Stimulated activated CD4-positive, alpha-beta T cell treated with anti-CD3 and anti-CD28 coated beads, Interleukin-1b, Interleukin-23, amount 100 ng/mL, for 1 hour (primary cell): ENCODE measurements around the gene ARHGAP5.
"Not testable (repeated sequence)": the region's sequence is repeated elsewhere in the genome, so short reads cannot be mapped to it uniquely, and the experiment has no call there.

ENCODE experiments used
- DNase-seq, 2 donors: peaks; one replicate each; pipeline ENCODE4 v3.0.0-alpha.2; 2020; ENCODE audit warnings: low read depth in 2 of 2

Gene ARHGAP5

DNA sequence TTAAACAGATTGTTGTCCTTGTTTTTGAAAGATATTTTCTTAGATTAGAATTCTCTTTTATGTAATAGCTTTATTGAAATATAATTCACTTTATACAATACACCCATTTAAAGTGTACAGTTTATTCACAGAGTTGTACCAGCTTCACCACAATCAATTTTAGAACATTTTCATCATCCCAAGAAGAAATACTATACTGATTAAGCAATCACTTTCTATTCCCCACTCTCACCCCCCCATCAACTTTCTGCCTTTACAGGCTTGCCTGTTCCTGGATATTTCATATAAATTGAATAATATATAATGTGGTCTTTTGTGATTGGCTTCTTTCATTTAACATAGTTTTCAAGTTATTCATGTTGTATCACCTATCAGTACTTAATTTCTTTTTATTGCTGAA, 44.4 kb downstream of the ARHGAP5 start:
- DNase-seq: no peak

DNA sequence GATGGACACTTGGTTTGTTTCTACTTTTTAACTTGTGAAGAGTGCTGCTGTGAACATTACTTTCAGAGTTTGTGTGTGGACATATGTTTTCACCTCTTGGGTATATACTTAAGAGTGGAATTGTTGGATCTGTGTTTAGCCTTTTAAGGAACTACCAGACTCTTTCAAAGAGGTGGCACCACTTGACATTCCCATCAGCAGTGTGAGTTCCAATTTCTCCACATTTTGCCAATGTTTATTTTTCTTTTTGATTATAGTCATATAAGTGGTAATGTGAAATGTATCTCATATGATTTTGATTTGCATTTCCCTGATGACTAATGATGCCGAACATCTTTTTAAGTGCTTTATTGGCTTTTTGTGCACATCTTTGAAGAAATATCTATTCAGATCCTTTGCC, 44.8 kb downstream of the ARHGAP5 start:
- no peak for DNase-seq

DNA sequence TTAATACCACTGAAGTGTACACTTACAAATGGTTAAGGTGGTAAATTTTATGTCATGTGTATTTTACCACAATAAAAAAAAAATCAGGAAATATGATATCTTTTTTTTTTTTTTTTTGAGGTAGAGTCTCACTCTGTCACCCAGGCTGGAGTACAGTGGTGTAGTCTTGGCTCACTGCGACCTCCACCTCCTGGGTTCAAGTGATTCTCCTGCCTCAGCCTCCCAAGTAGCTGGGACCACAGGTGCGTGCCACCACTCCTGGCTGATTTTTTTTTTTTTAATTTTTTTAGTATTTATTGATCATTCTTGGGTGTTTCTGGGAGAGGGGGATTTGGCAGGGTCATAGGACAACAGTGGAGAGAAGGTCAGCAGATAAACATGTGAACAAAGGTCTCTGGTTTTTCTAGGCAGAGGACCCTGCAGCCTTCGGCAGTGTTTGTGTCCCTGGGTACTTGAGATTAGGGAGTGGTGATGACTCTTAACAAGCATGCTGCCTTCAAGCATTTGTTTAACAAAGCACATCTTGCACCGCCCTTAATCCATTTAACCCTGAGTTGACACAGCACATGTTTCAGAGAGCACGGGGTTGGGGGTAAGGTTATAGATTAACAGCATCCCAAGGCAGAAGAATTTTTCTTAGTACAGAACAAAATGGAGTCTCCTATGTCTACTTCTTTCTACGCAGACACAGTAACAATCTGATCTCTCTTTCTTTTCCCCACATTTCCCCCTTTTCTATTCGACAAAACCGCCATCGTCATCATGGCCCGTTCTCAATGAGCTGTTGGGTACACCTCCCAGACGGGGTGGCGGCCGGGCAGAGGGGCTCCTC, 50.0 kb downstream of the ARHGAP5 start:
- DNase-seq: not testable (repeated sequence)

DNA sequence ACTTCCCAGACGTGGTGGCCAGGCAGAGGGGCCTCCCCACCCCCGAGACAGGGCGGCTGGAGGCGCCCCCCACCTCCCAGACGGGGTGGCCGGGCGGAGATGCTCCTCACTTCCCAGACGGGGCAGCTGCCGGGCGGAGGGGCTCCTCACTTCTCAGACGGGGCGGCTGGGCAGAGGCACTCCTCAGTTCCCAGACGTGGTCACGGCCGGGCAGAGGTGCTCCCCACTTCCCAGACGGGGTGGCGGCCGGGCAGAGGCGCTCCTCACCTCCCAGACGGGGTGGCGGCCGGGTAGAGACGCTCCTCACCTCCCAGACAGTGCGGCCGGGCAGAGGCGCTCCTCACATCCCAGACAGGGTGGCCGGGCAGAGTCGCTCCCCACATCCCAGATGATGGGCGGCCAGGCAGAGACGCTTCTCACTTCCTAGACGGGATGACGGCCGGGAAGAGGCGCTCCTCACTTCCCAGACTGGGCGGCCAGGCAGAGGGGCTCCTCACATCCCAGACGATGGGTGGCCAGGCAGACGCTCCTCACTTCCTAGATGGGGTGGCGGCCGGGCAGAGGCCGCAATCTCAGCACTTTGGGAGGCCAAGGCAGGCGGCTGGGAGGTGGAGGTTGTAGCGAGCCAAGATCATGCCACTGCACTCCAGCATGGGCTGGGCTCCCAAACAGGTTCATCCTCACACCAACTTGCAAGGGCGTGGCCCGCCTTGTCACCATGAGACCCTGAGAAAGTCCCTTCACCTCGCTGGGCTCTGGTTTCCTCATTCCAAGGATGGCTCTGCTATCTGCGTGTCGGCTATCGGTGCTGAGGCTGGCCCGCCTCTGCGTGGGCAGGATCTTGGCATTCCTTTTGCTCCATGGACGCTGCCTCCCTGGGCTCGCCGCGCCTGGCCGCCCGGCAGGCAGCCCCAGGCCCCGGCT, 50.9 kb downstream of the ARHGAP5 start:
- DNase-seq: not testable (repeated sequence)

DNA sequence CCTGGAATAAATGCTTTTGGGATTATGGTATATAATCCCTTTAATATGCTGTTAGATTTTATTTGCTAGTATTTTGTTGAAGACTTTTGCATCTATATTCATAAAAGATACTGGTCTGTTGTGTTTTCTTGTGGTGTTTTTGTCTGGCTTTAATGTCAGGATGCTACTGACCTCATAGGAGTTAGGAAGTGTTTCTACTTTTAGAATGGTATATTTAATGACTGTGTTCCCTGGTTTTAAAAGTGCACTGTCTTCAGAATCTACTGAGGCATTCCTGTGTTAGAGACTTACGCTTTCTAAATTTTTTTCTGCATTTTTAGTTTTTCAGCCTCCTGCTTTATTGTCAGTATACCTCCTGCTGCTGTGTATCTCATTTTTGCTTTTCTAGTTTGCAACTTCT, 51.6 kb downstream of the ARHGAP5 start:
- no peak for DNase-seq

DNA sequence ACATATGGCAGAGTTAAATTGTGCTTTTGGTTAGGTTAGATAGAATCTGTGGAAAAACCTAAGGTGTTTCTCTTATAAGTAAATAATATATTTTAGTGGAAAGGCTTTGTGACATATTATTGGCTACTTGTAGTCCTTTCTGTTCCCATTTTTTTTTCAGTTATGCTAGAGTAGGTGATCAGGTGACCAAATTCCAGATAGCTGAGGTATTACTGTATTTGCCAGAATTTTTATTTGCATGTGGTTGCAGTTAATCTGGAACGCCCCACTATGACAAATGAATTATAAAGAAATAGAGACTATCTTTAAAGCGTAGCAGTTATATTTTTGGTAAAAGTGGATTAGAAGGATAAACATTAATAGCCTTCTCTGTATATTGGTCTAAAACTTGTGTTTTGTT, 52.0 kb downstream of the ARHGAP5 start:
- no peak for DNase-seq

DNA sequence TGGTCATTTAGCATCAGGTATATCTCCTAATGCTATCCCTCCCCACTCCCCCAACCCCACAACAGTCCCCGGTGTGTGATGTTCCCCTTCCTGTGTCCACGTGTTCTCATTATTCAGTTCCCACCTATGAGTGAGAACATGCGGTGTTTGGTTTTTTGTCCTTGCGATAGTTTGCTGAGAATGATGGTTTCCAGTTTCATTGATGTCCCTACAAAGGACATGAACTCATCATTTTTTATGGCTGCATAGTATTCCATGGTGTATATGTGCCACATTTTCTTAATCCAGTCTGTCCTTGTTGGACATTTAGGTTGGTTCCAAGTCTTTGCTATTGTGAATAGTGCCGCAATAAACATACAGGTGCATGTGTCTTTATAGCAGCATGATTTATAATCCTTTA, 54.6 kb downstream of the ARHGAP5 start:
- not testable (repeated sequence) for DNase-seq

DNA sequence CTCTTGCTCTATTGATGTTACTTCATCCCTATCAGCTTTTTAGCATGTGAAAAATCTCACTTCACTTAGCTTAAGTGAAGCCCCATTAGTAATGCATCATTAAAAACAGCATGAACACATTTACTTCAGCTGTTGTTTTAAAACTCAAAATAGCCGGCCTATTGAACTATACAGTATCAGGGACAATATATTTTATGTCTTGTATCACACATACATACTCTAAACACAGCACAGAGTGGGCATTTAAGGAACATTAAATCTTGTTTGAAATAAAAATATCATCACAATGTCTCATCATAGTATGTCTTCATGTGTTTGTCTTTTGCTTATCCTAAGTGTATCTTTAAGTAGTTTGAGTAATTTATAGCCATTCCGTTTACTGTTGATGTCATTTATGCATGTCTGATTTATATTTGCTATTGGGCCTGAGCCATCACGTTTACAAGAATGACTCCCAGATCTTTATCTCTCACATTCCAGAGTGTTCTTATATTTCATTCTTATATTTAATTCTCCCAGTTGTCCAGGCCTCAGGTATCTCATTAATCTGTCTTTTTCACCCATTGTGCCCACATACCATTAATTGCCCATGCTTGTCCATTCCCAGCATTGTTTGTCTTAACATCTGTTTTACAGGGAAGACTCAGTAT, 57.5 kb downstream of the ARHGAP5 start:
- DNase-seq: no peak

DNA sequence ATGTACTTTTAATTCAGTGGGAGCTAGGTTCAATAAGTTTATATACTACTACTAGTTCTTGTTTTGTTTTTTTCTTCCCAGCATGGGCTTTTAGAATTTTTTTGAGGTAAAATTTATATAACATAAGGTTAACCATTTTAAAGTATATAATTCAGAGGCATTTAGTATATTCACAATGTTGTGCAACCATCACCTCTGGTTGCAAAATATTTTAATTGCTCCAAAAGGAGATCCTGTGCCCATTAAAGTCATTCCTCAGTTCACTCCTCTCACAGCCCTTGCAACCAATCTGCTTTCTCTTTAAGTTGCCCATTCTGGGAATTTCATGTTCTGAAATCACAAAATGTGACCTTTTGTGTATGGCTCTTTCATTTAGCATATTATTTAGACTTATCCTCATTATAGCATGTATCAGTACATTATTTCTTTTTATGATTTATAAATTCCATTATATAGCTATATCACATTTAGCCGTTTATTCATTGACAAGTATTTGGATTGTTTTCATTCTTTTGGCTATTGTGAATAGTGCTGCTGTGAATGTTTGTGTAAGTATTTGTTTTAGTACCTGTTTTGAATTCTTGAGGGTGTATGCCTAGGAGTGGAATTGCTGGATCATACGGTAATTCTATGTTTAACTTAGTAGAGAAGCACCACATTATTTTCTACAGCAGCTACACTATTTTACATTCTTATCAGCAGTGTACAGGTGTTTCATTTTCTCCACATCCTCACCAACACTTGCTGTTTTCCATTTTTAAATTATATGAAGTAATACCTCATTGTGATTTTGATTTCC, 59.1 kb downstream of the ARHGAP5 start:
- DNase-seq: no peak

DNA sequence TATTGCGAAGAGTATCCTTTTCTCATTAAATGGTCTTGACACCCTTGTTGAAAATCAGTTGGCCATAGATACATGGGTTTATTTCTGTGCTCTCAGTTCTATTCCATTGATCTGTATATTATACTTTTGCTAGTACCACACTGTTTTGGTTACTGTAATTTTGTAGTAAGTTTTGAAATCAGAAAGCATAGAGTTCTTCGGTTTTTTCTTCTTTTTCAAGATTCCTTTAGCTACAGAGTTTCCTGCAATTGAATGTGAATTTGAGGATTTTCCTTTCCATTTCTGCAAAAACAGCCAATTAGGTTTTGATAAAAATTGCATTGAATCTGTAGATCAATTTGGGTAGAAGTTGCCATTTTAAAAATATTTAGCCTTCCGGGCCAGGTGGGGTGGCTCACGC, 60.2 kb downstream of the ARHGAP5 start:
- DNase-seq: no peak

DNA sequence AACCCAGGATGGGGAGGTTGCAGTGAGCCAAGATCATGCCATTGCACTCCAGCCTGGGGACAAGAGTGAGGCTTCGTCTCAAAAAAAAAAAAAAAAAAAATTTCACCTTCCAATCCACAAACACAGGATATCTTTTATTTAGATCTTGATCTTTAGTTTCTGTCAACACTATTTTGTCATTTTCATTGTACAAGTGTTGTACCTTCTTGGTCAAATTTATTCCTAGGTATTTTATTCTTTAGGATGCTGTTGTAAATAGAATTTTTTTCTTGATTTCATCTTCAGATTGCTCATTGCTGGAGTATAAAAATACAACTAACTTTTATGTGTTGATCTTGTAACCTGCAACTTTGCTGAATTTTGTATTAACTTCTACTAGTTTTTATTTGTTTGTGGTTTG, 60.8 kb downstream of the ARHGAP5 start:
- no peak for DNase-seq

DNA sequence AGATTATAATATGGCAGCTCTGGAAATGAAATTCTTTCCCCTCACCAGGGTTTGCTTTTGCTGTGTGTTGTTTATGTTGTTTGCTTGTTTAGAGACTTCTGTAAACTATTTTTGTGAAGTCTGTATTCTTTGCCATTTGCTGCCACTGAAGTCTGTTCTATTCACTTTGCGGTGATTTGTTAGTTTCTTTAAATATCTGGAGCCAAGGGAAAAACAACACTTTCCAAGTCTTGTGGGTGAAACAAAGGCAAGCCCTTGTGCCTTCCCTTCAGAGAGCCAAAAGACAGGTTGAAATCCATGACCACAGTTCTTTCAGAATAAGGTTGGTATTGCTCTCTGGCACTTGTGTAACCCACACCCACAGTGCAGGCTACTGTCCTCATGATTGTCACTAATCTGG, 65.2 kb downstream of the ARHGAP5 start:
- no peak for DNase-seq

DNA sequence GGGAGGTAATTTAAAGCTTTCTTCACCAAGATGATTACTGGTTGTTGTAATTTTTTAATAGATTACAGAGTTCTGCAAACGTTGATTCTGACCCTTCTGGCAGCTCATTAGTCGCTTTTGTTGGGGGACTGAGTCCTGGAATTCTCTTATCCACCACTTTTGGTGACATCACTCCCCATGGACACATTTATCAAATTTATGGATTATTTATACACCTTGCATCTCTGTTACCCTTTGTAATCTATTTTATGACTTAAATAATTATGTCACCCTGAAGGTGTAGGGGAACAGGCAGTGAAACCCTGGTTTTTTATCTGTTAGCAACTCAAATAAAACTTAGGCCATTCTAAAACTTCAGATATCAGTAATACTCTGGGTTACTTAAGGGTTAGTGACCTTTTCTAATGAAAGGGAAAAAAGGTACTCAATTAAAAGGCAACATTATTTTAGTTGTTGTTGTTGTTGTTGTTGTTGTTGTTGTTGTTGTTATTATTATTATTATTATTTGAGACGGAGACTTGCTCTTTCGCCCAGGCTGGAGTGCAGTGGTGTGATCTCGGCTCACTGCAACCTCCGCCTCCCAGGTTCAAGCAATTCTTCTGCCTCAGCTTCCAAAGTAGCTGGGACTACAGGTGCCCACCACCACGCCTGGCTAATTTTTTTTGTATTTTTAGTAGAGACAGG, 65.8 kb downstream of the ARHGAP5 start:
- no peak for DNase-seq

DNA sequence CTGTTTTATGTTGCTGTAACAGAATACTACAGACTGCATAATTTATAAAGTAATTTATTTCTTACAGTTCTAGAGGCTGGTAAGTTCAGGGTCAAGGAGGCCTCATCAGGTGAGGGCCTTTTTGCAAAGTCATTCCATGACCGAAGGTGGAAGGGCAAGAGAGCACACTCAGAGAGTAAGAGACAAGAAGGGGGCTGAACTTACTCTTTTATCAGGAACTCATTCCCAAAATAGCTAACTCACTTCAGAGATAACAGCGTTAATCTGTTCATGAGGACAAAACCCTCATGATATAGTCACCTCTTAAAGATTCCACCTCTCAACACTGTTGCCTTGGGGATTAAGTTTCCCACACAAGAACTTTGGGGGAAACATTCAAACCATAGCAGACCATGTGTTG, 73.3 kb downstream of the ARHGAP5 start:
- no peak for DNase-seq

DNA sequence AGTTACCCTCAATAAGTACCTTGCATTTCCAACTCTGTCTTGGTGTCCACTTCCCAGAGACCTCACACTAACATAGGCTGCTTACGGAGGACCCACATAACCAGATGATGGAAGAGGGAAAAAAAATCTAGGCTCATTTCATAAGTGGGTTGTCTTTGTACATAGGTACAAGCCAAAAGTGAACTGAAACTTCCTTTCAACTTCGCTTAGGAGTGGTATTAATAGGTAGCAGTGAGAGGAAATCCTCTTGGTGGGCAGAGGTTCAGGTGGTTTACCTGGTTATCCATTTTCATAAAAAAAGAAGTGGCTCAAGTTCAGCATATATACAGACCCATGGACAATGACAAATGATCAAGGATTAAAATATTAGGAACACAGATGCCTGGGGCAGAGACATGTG, 88.9 kb downstream of the ARHGAP5 start:
- no peak for DNase-seq

DNA sequence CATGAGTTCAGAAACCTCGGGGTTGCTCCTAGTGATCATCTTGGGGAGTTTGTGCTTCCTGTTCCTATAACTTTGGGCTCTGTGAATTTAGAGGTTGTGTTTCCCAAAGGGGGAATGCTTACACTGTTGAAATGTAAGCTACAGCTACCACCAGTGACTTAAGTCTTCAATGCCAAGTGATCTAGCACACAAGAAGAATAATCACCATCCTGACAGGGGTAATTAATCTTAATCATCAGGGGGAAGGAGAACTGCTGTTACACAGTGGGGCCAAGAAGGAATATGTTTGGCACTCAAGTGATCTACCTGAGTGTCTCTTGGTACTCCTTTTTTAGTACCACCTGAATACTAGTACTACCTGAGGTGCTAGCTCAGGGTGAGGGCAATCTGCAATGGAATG, 89.8 kb downstream of the ARHGAP5 start:
- DNase-seq: no peak

DNA sequence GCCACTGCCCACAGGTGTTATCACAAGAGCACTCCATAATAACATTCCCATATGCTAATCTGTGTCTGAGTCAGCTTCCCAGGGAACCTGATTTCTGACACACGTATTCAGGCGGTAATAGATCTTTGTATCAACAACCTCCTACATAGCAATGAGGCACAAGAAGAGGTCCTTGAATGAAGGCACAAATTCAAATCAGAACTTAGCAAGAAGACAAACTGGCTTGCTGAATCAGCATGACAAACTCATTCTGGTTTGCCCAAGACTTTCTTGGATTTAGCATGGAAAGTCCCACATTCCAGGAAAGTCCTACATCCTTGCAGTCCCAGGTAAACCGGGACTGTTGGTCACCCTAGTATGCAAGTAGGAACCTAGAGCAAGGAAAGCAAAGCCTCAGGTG, 90.8 kb downstream of the ARHGAP5 start:
- no peak for DNase-seq

DNA sequence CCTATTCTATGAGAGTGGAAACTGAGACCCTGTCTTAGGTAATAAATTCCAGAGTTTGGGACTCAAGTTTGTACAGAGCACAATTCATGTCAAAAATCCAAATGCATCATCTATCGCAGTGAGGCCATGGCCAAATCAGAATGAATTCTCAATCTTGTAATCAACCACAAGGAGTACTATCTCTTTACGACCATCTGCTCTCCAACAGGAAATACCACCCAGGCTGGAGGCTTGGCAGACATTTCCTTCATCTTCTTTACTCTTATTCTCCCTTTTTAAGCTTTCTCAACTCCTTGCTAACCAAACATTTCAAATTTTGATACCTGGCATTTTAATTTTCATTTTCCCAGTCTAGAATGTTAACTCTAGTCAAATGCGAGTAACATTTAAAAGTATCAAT, 92.1 kb downstream of the ARHGAP5 start:
- DNase-seq: no peak

DNA sequence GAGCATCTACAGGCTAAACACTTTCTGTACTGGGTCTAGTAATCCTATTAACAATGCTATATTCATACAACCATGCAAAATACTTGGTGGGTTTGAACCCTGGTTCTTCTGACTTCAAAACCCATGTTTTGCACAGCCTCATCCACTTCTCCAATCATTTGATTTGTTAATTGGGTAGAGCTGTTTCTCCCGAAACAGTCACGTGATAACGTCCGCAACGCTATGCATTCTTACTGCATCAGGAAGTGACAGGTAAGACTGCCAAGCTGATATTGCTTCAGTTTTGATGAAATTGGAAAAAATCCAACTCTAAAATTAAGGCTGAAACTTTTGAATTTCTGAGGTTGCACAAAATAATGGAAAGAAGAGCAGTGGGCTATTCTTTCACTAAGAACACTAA, 94.4 kb downstream of the ARHGAP5 start:
- no peak for DNase-seq

DNA sequence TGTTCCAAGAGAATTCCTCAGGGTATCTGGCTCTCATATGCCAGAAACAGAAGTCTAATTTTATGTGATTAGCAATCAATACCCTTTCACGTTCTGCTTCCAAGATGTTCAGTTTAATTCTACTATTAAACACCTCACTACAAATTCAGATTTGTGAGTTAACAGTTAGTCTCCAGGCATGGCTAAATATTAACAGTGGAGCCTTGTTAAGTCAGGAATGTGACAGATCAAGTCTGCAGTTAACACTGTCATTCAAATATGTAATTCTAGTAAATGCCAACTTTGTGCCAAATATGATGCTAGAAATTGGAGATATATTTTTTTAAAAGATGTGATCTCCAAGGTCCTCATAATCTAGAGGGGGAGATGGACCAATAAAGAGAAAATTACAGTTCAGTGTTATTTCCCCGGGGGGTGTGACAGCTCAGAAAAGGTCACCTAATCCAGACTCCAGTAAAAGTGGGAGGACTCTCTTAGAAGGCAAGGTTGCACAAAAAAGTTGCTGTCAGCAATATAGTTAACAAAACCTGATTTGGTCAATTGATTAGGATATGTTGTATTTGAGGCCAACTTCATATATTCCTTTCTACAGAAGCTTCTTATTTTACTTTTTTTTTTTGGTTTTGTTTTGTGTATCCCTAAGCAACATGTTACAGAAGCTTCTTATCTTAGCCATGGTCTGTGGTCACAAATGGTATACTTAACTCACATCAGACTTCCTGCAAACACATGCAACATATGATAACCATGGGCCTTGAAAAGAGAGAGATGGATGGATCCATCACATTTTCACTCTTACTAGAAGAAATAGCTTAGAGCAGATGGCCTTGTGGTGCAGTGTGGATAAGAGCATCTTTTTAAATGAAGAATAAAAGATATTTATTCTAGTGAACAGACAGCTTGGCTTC, 106.3 kb downstream of the ARHGAP5 start:
- no peak for DNase-seq
